Esophagus squamous epithelium (tissue), 5 donors: ENCODE measurements around the gene IGF1R. TPM values are rescaled to one million over a fixed set of nuclear protein-coding genes. Genes with fewer than 3 reads are reported as not detected.

Experiments
- DNase-seq: peaks from one replicate; lab custom pipeline; 2025; lab: John Stamatoyannopoulos, UW
- H3K27ac ChIP-seq, 4 donors: fragments of 200-600 bp; sonication (generic); one replicate each; pipeline ENCODE4 v1.5.1; 2016 to 2019; ENCODE audit warnings: mild to moderate bottlenecking in 1 of 4
- H3K27me3 ChIP-seq, 4 donors: fragments of 200-600 bp; sonication (generic); 1 replicate in 3 of 4; 2 replicates in 1 of 4; pipeline versions ENCODE4 v1.5.1 to v1.6.0; 2017 to 2021; ENCODE audit warnings: antibody characterized with exemption in 1 of 4
- H3K36me3 ChIP-seq, 3 donors: fragments of 200-600 bp; sonication (generic); one replicate each; pipeline ENCODE4 v1.5.1; 2016 to 2019
- H3K4me1 ChIP-seq, 3 donors: fragments of 200-600 bp; sonication (generic); one replicate each; pipeline ENCODE4 v1.5.1; 2017 to 2019
- H3K4me3 ChIP-seq, 4 donors: fragments of 200-600 bp; sonication (generic); 1 replicate in 3 of 4; 2 replicates in 1 of 4; pipeline ENCODE4 v1.5.1; 2016 to 2019; ENCODE audit warnings: mild to moderate bottlenecking in 2 of 4, moderate library complexity in 1 of 4
- H3K9me3 ChIP-seq, 3 donors: fragments of 200-600 bp; sonication (generic); one replicate each; pipeline ENCODE4 v1.5.1; 2016 to 2019
- POLR2A ChIP-seq, 4 donors: fragments of 450-650 bp; IDR thresholded peaks; one replicate each; pipeline ENCODE4 v1.6.1; 2017; ENCODE audit warnings: antibody characterized with exemption in 4 of 4, mild to moderate bottlenecking in 4 of 4, moderate library complexity in 3 of 4
- WGBS, 2 donors: methylation state at CpG; one replicate each; pipeline ENCODE4 v1.1.5; 2018; 5-methylcytosine and 5-hydroxymethylcytosine counted together
- intact Hi-C: fragments of 100-400 bp; cut with DNase I; formaldehyde crosslinking; loops from one replicate; pipeline ENCODE4 v1.15.0; 2022
- total RNA-seq, 4 donors: library from RNA; depleted of rRNA; stranded (reverse); fragments of >200 nt; gene quantifications; one replicate each; pipeline ENCODE4 v1.1.0, GENCODE V29; 2016
- TF ChIP-seq, protein P1 (sequence below), 6 experiments: fragments of 450-650 bp in 4 of 6; fragments of 200-600 bp in 2 of 6; sonication (generic) in 2 of 6; IDR thresholded peaks; one replicate each; pipeline ENCODE4 v1.5.1; 2016 to 2019; ENCODE audit warnings: antibody characterized with exemption in 6 of 6, mild to moderate bottlenecking in 4 of 6, moderate library complexity in 4 of 6
- donor health status: DM: yes; HTN: yes; CAD: no.

IGF1R gene
- total RNA-seq, 4 donors from 2014 or later = 20.5 to 54.8 (median 40.4) TPM

GRCh38 chr15:98807262-98807661 lies 158.9 kb downstream of the IGF1R start:
- peaks cover 6 to 51% (median 18%) of the 10 kb centered on the region in 3 donors for H3K4me1 ChIP-seq
- H3K27ac ChIP-seq = no peak overlapping the region
- no peaks in the 10 kb centered on the region for H3K9me3 ChIP-seq
- TF ChIP-seq, protein P1, sequence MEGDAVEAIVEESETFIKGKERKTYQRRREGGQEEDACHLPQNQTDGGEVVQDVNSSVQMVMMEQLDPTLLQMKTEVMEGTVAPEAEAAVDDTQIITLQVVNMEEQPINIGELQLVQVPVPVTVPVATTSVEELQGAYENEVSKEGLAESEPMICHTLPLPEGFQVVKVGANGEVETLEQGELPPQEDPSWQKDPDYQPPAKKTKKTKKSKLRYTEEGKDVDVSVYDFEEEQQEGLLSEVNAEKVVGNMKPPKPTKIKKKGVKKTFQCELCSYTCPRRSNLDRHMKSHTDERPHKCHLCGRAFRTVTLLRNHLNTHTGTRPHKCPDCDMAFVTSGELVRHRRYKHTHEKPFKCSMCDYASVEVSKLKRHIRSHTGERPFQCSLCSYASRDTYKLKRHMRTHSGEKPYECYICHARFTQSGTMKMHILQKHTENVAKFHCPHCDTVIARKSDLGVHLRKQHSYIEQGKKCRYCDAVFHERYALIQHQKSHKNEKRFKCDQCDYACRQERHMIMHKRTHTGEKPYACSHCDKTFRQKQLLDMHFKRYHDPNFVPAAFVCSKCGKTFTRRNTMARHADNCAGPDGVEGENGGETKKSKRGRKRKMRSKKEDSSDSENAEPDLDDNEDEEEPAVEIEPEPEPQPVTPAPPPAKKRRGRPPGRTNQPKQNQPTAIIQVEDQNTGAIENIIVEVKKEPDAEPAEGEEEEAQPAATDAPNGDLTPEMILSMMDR (IDR thresholded peaks at IDR 0.05) = no peak
- no peak for TF ChIP-seq POLR2A (IDR thresholded peaks at IDR 0.05)
- no peaks in the 10 kb centered on the region for H3K36me3 ChIP-seq
- H3K4me3 ChIP-seq = no peak overlapping the region
- intact Hi-C loops = no loop called here
- WGBS, 2 donors = 40 to 61% methylated on average over 4 of the region's 4 CpGs
- no peak for DNase-seq
- H3K27me3 ChIP-seq = no peaks in the 10 kb centered on the region

- Histone ChIP-seq H3K4me1 (peaks cover 6 to 34% (median 9%) of the 10 kb centered on the region in 3 donors), H3K4me3 (no peak overlapping the region), H3K36me3 (no peaks in the 10 kb centered on the region), H3K27ac (no peak overlapping the region), H3K9me3 (no peaks in the 10 kb centered on the region), H3K27me3 (no peaks in the 10 kb centered on the region)
- intact Hi-C loops = no loop called here
- no peak for DNase-seq
- WGBS, 2 donors = 56 to 63% methylated on average over 6 to 10 of the region's 11 CpGs
- no peak for TF ChIP-seq POLR2A (IDR thresholded peaks at IDR 0.05)
- TF ChIP-seq, protein P1 (IDR thresholded peaks at IDR 0.05) = no peak
Observed at GRCh38 chr15:98809273-98809672, 160.9 kb downstream of the IGF1R start.

GRCh38 chr15:98812716-98813446 lies 164.5 kb downstream of the IGF1R start:
- no peak for DNase-seq
- intact Hi-C loops = no loop called here
- Histone ChIP-seq H3K36me3 (no peaks in the 10 kb centered on the region), H3K4me3 (no peak overlapping the region), H3K27ac (no peak overlapping the region), H3K4me1 (peaks cover 4 to 17% (median 6%) of the 10 kb centered on the region in 3 donors), H3K9me3 (no peaks in the 10 kb centered on the region), H3K27me3 (no peaks in the 10 kb centered on the region)
- WGBS, 2 donors = 79 to 82% methylated on average over 6 to 7 of the region's 8 CpGs
- TF ChIP-seq POLR2A (IDR thresholded peaks at IDR 0.05) = no peak
- TF ChIP-seq, protein P1 (IDR thresholded peaks at IDR 0.05) = no peak

- no peak overlapping the region for H3K27ac ChIP-seq
- 88 to 92% methylated on average over 4 of the region's 4 CpGs for WGBS, 2 donors
- no peaks in the 10 kb centered on the region for H3K36me3 ChIP-seq
- no peak overlapping the region for H3K4me3 ChIP-seq
- DNase-seq = no peak
- TF ChIP-seq POLR2A (IDR thresholded peaks at IDR 0.05) = no peak
- TF ChIP-seq, protein P1 (IDR thresholded peaks at IDR 0.05) = no peak
- intact Hi-C loops = no loop called here
- H3K4me1 ChIP-seq = peaks cover 3 to 14% (median 6%) of the 10 kb centered on the region in 3 donors
- H3K9me3 ChIP-seq = no peaks in the 10 kb centered on the region
- no peaks in the 10 kb centered on the region for H3K27me3 ChIP-seq
Observed at GRCh38 chr15:98813951-98814350, 165.6 kb downstream of the IGF1R start.

GRCh38 chr15:98815207-98815606 lies 166.9 kb downstream of the IGF1R start:
- no peaks in the 10 kb centered on the region for H3K36me3 ChIP-seq
- no peak for TF ChIP-seq POLR2A (IDR thresholded peaks at IDR 0.05)
- TF ChIP-seq, protein P1 (IDR thresholded peaks at IDR 0.05) = no peak
- intact Hi-C loops = no loop called here
- H3K27ac ChIP-seq = no peak overlapping the region
- H3K9me3 ChIP-seq = no peaks in the 10 kb centered on the region
- WGBS, 2 donors = 75 to 88% methylated on average over 5 of the region's 5 CpGs
- DNase-seq = no peak
- peaks cover 0 to 1% (median 0%) of the 10 kb centered on the region in 3 donors for H3K4me1 ChIP-seq
- H3K27me3 ChIP-seq = no peaks in the 10 kb centered on the region
- H3K4me3 ChIP-seq = no peak overlapping the region
